Right lobe of liver (tissue), 4 donors: ENCODE data around the gene DYNC1I1.

Experiments used
- CTCF ChIP-seq, 4 donors: fragments of 200-600 bp in 3 of 4; fragments of 450-650 bp in 1 of 4; IDR thresholded peaks; one replicate each; pipeline versions ENCODE4 v1.5.1 to v1.8.0; 2016 to 2022; ENCODE audit warnings: antibody characterized with exemption in 4 of 4, mild to moderate bottlenecking in 2 of 4
- POLR2A ChIP-seq: fragments of 450-650 bp; IDR thresholded peaks from one replicate; pipeline ENCODE4 v1.6.1; 2017; ENCODE audit warnings: antibody characterized with exemption, mild to moderate bottlenecking
- donor health status: DM: no; HTN: no; CAD: no.
- donor health status: DM: no; HTN: no; CAD: no.
- donor health status: DM: no; HTN: yes; CAD: no.

GRCh38 chr7:96122746-96123145, 350.4 kb downstream of the DYNC1I1 start:
- no peak for TF ChIP-seq CTCF (IDR thresholded peaks at IDR 0.05)
- no peak for TF ChIP-seq POLR2A
